NCI-H128 (cell line): Measurements from ENCODE around the gene LRRC38.
"Not testable (repeated sequence)": the region's sequence is repeated elsewhere in the genome, so short reads cannot be mapped to it uniquely, and the experiment has no call there.

ENCODE experiments used
- DNase-seq: peaks from one replicate; lab custom pipeline; 2025; ENCODE audit not compliant: unreplicated experiment; lab: John Stamatoyannopoulos, UW

The LRRC38 gene

GRCh38 chr1:13465515-13465914, 48.3 kb downstream of the LRRC38 start:
- no peak for DNase-seq

GRCh38 chr1:13462682-13463081, 51.1 kb downstream of the LRRC38 start:
- DNase-seq: no peak

- DNase-seq: no peak
Observed at GRCh38 chr1:13461977-13462376, 51.8 kb downstream of the LRRC38 start.

- DNase-seq: no peak
Observed at GRCh38 chr1:13456904-13457532, 56.8 kb downstream of the LRRC38 start.

GRCh38 chr1:13451399-13451965, 62.3 kb downstream of the LRRC38 start:
- no peak for DNase-seq

- no peak for DNase-seq
Observed at GRCh38 chr1:13450204-13450603, 63.6 kb downstream of the LRRC38 start.

GRCh38 chr1:13443335-13443979, 70.3 kb downstream of the LRRC38 start:
- DNase-seq: no peak

GRCh38 chr1:13439104-13439783, 74.6 kb downstream of the LRRC38 start:
- DNase-seq: not testable (repeated sequence)

- DNase-seq: no peak
Observed at GRCh38 chr1:13435458-13435857, 78.3 kb downstream of the LRRC38 start.

GRCh38 chr1:13433694-13434358, 80.0 kb downstream of the LRRC38 start:
- DNase-seq: not testable (repeated sequence)

GRCh38 chr1:13432251-13432650, 81.6 kb downstream of the LRRC38 start:
- no peak for DNase-seq

- DNase-seq: no peak
Observed at GRCh38 chr1:13430495-13430894, 83.3 kb downstream of the LRRC38 start.
